SHP77 treated with DMSO at 0.1 percent for 48 hours (cell line): Measurements from ENCODE around the gene ASB10.

Experiments
- DNase-seq: peaks from one replicate; lab custom pipeline; 2025; lab: John Stamatoyannopoulos, UW

ASB10 gene

DNA sequence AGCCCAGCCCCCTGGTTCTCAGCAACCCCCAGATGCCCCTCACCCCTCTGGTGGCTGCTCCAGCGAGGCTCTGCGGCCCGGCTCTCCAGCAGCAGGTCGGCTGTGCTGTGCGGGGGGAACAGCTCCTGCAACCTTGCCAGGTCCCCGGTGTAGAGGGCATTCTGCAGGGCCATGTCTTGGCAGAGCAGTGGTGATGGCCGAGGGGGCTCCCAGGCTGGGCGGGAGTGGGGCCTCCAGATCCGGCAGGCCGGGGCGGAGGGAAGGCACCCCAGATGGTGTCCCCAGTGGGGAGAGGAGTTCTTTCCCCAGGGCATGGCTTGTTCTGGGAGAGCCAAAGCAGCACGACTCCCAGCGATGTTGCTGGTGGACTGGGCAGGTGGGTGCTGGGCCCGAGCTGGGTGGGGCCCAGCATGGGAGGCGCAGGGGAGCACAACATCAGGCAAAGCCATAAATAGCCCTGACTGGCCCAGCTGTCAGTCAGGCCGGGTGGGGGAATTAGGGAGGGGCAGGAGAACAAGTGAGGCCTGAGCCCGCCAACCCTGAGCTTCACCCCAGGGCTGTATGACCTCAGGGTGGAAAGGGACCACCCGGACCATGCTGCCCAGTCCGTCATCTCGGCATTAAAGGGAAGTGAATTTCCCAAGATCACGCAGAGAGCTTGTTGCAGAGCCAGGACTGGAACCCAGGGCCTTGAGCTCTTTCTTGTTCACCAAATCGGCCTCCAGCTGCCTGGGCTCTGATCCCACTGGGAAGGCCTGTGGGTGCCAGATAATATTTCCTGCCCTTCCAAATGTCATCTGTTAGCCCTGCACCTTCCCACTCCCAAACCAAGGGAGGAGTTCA, 580 bp upstream of the ASB10 start:
- no peak for DNase-seq

DNA sequence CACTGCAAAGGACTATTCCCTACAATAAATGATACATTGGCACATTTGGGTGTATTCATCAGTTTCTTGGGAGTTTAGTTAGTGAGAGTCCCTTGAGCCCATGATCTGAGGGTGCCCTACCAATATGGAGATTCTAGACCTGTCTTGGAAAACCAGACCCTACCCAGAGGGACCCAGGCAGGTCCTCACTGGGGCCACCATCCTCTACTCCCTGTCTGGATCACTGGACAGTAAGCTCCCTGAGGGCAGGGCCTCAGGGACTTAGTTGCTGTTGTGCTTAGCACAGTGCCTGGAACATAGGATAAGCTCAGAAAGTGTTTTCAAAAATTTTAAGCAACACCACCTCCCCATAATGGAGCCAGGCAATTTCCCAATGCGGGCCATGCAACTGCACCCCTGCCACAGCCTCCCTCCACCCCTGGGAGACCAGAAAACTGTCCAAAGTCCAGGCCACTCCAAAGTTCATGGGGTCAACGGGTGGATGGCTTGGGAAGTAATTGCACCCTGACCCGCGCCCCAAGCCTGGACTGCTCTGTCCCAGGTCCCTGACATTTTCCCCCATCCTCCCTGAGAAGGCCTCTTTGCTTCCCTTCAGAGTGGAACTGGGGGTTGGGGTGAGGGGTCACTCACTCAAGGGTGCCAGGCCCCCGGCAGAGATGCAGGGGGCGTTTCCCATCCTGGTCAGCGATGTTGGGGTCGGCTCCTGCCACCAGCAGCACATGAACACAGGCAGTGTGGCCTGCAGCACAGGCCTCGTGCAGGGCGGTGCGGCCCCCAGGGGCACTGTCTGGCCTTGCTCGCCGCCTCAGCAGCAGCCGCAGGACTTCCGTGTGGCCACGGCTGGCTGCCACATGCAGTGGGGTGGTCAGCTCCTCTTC, 1.0 kb downstream of the ASB10 start:
- no peak for DNase-seq

DNA sequence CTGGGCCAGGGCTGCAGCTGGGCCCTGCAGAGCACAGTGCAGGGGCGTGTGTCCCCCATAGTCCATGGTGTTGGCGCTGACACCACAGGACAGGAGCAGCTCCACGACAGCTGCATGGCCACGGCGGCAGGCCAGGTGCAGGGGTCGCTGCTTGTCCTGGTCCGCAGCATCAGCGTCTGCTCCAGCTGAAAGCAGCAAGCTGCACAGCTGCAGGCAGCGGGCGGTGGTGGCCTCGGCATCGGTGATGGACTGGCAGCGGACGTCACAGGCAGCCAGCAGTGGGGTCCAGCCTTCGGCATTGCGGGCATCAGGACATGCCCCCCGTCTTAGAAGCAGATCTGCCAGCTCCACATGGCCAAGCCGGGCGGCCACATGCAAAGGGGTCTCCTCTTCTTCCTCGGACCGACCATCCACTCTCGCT, 6.0 kb downstream of the ASB10 start:
- no peak for DNase-seq

DNA sequence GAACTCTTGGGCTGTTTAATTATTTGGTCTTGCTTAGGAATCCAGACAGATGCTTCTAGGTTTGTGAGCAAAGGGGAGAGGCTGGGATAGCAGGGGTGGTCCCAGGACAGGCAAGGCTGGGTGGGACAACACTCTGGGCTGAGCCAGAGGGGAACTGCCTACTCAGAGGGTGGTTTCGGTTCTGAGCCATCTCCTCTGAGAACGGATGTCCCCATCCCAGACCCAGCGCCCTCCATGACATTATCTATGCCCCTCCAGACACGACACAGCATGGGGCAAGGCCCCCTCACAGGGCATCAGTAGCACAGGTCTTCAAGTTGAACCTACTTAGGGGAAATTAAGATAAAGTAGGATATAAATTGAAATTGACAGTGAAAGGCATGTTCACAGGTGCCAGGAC, 7.1 kb downstream of the ASB10 start:
- no peak for DNase-seq

DNA sequence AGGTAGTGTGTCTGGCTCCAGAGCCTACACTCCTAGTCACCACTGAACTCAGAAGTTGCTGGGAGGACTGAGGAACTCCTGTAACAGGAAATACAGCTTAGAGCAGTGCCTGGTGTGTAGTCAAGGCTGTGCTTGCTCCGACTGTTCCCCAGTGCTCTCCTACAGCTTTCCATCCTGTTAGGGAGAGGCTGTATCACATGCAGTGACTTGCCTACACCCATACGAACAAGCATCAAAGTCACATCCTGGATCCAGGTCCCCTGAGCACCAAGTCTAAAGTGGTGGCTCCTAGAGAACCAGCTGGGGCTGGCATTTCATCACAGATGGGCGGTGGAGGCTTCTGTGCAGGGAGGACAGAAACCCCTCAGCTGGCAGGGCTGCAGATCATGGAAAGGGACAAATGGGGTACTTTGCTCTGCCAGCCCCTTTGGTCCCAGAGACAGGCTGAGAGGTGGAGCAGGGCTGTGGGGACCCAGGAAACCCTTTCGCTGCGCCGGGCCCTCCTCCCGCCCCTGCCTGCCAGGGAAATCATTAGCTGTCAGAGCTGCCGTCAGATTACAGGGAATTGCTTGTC, 7.7 kb downstream of the ASB10 start:
- no peak for DNase-seq

DNA sequence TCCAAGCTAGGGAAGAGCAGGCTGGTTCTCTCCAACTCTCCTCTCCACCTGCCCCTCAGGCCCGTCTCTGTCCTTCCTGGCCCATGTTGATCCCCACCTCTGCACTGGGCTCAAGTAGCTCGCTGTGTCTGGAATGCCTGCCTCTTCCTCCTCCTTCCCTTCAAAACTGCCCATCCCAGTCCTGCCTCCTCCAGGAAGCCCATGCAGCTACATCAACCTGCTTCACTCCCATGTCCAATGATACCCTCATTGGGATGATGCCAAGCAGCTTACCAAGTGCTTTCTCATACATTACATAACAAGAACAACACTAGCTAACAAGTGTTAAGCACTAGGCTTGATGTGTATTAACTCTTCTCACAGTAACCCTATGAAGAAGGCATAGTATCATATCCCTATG, 8.2 kb downstream of the ASB10 start:
- DNase-seq: no peak

DNA sequence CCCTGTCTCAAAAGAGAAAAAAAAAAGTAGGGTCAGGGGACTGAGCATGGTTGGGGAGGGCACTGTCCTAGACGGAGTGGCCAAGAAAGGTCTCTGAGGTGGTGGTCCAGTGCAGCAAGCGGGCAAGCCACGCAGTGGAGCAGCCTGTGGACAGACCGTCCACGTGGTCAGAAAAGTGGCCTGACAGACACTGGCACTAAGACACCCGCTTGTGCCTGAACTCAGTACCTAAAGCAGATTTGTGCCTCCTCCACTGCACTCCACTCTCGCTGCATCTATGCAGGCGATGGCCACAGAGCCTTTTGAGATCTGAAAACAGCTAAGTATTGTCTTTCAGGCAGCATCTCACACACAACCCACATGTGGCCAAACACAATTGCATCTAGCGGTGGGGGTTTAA, 8.8 kb downstream of the ASB10 start:
- no peak for DNase-seq

DNA sequence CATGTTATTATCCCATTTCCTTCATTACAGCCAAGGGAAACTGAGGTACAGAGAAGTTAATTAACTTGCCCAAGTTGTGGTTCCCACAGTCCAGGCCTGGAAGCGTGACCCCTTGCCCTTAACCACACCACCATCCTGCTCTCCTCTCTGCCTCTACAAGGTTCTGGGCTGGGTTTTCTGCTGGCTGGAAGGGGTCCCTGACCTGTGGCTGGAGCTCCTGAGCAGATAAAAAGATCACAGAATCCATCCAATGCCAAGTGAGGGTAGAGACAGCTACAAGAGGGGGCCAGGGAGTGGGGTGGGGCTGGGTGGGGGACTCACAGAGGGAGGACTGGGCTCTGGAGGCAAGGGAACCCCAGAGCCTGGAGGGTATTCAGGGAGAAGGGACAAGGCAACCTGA, 9.7 kb downstream of the ASB10 start:
- DNase-seq: no peak

DNA sequence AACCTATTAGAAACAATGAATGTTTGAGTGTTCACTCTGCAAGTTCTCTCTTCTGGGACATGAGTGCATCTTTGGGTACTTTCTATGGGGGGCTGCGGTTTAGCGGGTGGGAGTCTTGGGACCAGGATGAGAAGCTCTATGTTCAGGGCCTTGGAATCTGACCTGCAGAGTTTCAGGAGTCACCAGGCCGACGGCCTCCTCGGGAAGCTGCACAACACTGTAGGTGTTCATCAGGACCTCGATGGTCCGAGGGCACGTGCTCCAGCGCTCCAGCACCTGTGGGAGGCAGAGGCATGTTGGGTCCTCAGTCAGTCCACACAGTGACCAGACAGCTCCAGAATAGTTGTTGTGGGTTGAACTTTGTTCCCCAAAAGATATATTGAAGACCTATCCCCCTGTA, 10.6 kb downstream of the ASB10 start:
- no peak for DNase-seq

DNA sequence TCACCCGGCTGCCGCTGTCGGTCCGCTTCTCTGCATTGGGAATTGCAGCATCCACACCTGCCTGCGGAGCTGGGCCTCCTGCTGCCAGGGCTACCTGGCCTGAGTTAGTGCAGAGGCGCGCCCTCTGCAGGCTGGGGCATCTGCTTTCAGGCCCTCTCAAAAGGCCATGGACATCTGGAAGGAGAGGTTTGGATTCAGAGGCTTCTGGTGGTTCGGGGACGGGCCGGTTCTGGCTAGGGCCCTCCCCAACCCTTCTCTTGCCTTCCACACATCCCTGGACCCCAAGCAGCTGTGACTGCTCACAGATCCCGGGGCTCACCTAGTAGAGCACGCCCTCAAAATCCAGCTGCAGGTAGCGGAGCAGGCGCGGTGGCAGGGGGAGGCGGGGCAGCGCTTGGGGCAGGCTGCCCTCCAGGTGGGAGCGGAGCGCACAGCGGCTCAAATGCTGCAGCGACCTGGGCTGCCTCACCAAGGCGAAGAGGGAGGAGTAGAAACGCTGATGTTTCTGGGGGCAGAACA, 11.2 kb downstream of the ASB10 start:
- DNase-seq: no peak

DNA sequence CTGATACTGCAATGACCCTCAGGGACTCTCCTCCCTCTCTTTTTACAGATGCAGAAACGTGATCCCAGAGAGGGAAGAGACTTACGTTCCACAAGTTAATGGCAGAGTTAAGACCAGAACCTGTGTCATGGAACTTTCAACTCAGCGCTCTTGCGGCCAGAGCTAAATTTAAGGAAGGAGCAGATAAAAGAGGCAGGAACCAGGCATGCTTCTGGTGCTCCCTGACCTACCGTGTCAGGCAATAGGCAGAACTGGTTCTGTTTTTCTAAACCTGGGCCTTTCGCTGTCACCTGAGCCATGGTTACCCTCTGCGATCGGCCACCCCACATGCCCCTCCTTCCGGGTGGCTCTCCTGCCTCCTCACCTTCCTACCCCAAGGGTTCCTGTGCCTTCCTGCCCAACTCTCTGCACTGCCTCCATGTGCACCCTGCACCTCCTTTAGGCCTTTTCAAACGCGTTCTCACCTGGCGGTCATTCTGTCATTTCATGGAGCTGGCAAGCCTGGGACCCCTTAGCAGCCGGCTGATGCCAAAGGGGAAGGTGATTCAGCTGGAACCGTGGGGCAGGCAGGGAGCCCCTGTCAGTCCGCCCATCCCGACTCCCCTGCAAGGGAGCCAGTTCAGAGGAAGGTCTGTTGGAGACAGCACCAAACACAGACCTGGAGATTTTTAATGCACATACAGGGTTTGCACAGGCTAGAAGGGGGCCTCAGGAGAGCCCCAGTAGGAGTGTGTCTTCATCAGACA, 11.8 kb downstream of the ASB10 start:
- DNase-seq: no peak

DNA sequence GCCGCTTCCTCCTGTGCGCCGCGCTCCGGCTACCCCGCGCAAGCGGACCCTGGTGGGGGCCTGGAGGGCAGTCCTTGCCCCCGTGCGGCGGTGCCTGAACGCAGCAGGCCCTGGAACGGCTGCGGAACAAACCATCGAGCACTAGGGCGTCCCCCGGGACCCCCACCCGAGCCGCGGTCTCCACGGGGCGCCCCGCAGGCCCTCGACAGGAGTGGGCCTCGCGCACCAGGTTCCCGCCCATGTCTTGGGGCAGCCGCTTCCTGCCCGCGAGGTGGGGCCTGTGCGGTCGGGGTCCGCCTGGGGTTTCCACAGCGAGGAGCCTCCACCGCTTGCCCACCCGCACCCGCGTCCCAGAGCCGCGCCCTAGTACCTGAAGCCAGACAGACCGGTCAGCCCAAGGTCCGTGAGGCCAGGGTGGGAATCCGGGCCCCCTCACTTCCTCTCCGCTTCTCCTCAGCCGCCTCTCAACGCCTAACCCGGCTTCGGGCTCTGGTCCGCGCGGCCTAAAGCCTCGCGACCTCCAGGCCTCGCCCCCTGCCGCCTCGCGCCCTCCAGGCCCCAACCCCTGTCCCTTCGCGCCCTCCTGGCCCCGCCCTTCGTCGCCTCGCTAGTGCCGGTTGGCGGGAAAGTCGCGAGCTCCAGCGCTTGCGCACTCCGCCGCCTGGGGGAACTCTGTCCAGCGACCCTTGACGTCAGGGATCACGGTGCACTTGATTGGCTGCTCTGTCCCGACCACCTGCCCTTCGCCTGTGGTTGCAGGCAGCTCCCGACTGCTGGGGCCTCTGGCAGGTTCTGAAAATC, 12.6 kb downstream of the ASB10 start:
- DNase-seq: no peak

DNA sequence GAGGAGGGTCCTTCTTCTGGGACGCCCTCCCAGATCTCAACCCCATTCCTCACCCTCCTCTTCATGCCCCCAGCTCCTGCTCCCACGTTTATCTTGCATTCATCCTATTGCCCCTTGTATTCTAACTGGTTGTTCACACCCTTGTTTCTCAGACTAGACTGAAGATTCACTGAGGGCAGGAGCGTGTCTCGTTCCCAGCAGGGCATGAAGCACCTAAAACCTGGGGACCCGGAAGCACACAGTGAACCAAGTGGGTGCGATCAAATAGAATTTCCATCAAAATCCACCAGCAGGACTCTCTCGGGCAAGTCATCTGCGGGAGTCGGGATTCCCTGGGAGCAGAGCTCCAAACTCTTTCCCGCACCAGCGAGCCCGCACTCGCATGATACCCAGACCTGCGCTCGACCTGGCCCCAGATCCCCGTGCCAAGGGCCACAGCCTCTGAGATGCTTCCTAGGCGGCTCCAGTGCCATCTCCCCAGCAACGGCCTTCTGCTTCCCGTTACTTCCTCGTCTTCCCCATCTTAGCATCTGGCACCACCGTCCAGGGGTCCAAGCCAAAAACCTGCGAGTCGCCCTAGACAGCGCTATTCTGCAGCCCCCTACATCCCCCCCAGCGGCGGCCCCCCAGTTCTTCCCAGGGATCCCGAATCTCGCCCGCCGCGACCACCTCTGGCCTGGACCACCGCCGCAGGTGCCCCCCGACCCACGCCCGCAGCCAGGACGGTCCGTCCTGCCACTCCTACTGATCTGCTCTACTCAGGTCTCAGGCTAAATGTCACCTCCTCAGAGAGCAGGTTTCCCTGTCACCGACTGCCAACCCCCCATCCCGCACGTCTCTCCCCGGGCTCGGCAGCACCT, 13.4 kb downstream of the ASB10 start:
- DNase-seq: no peak

DNA sequence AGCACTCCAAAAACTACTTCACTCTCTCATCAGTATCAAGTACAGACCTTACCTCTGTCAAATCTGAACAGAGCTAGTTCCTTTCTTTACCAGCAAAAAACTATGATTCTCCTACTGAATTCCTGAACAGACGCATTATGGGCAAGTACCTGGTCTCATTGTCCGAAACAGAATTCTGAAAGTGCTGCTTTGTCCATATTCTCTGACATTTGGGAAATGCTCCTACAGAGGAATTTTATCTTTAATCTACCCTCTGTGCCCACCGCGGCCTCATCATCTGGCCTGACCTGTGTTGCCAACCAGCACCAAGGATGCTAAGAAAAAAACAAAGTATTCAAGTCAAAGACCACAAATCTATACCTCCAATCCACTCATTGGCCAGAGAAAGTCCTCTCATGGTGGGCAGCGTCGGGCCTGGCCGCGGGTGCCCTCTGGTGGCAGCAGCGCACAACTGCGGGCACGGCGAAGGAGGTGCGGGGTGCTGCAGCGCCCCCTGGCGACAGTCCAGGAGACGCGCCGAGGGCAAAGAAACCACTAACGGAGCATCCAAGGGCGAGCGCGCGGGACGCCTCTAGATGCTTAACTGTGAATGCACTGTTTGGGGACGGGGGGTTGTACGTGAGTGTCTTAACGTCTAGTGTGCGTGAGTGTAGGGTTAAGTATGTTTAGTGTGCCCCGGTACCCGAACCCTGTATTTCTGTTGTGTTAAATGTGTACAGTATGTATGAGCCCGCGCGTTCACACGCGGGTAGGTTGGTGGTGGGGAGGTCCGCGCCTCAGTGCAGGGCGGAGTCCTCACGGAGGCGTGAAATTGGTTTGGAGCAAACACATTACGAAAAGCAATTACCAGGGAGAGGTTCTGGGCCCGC, 14.5 kb downstream of the ASB10 start:
- peak; percentile 31 for DNase-seq

DNA sequence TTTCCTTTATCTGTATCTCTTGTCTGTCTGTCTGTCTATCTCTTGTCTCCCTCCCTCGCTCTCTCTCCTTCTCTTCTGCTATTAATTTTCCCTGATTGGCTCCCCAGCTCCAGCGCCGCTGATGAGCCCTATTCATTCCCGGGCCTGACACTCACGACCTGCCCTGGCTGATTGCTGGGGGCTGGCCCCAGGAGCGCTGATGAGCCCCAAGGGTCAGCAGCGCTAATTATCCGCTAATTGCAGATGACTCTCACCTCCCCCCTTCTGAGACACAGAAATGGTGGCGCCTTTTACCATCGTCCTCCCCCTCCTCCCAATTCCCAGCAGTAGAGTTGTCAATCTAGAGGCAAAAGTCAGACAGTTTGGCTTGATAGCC, 18.3 kb downstream of the ASB10 start:
- no peak for DNase-seq

DNA sequence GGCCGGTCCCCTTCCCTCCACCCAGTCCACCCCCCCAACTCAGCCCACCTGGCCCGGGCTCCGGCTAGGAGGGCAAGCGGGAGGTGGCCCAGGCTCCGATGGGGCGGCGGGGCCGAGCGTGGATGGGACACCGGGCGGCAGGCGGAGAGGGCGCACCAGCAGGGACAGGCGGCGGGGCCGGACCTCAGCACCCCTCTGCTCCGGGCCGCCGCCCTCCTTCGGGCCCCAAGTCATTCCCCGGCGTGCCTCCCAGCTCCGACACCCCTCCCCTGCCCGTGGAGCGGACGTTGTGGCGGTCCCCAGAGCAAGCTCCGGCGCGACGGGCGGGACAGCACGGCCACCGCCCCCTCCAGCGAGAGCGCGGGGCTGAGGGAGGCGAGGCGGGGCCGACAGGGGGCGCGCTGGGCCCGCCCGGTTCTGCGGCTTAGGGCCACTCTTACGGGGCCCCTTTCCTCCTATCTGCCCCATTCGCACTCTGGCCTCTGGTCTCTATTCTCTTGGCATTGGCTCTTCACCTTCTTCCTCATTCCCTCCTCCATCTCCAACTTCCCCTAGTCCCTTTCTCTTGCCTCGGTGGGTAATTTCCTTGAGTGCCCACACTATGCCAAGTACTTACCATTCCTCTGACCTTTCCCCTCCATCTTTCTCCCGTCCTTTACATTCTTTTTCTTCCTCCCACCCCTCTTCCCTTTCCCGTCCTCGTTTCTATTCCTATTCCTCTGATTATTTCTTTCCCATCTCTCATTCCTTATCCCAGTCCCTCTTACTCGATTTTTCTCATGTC, 18.9 kb downstream of the ASB10 start:
- DNase-seq: no peak

DNA sequence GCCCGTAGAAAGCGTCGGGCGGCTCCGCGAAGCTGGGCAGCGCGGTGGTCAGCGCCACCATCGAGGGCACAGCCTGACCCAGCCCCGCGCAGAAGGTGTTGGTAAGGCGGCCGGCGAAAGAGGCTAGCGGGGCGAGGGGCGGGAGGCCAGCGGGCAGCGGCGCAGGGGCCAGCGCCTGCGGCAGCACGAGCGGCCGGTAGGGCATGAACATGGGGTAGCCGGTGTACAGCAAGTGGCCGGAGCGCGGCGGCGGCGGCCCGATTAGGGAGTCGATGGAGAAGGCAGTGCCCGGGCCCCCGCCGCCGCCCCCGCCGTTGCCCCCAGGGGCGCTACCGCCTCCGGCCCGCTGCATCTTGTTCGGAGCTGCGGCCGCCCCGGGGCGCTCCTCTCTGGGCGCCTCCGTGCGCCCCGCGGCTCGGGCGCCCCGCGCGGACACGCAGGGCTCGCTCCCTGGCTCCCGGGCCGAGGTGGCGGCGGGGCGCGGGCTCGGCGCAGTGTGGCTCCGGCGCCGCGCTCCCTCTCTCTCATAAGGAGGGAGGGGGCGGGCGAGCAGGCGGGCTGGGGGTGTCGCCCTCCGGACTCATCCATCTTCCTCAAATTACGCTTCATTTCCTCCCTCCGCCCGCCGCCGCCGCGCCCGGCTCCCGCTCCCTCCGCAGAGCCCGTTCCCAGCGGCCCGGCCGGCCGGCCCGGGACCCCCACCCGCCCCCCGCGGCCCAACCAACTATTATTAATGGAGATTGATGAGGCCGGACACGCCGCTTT, 19.7 kb downstream of the ASB10 start, which contains the start of gene GBX1:
Gene GBX1, minus strand, starts transcription at position 498 of the 765 bp plus-strand sequence. Its CDS starts 146 bp downstream, at position 352.
- DNase-seq: no peak
